ENCODE results near the gene GPLD1.
"Not testable (repeated sequence)": the region's sequence is repeated elsewhere in the genome, so short reads cannot be mapped to it uniquely, and the experiment has no call there.

Gene GPLD1

GRCh38 chr6:24513602-24514001 lies 24.2 kb upstream of the GPLD1 start:
- no peak for ATAC-seq
- no peak for TF ChIP-seq ZNF70 (CRISPR knock-in tag; IDR thresholded peaks at IDR 0.05)
- no peak for TF ChIP-seq ZC3H10 (CRISPR knock-in tag; IDR thresholded peaks at IDR 0.05)

GRCh38 chr6:24511976-24512375 lies 22.6 kb upstream of the GPLD1 start:
- not testable (repeated sequence) for ATAC-seq

GRCh38 chr6:24506814-24507520 lies 17.6 kb upstream of the GPLD1 start:
- no peak for TF ChIP-seq ZFP3 (CRISPR knock-in tag; IDR thresholded peaks at IDR 0.05)
- no peak for TF ChIP-seq PPARA (CRISPR knock-in tag; IDR thresholded peaks at IDR 0.05; ENCODE audit: borderline replicate concordance)
- no peak for TF ChIP-seq CSRNP3 (CRISPR knock-in tag; IDR thresholded peaks at IDR 0.05)
- no peak for TF ChIP-seq ARNTL (CRISPR knock-in tag; IDR thresholded peaks at IDR 0.05; ENCODE audit: borderline replicate concordance, low read depth)
- TF ChIP-seq TSHZ2 (CRISPR knock-in tag; IDR thresholded peaks at IDR 0.05), result no peak
- TF ChIP-seq ZNF565 (CRISPR knock-in tag; conservative IDR thresholded peaks at IDR 0.05; ENCODE audit: low read depth), result no peak
- no peak for TF ChIP-seq TOX (CRISPR knock-in tag; IDR thresholded peaks at IDR 0.05; ENCODE audit: borderline replicate concordance)
- TF ChIP-seq GLIS3 (CRISPR knock-in tag; IDR thresholded peaks at IDR 0.05), result no peak
- TF ChIP-seq TCF4 (CRISPR knock-in tag; IDR thresholded peaks at IDR 0.05; ENCODE audit: borderline replicate concordance), result no peak
- no peak for TF ChIP-seq ZFP30 (CRISPR knock-in tag; IDR thresholded peaks at IDR 0.05)
- no peak for TF ChIP-seq RARB (CRISPR knock-in tag; IDR thresholded peaks at IDR 0.05)
- TF ChIP-seq ESRRG (CRISPR knock-in tag; IDR thresholded peaks at IDR 0.05), result no peak
- no peak for TF ChIP-seq ISL1 (CRISPR knock-in tag; IDR thresholded peaks at IDR 0.05)
- TF ChIP-seq POU6F1 (CRISPR knock-in tag; IDR thresholded peaks at IDR 0.05; ENCODE audit: borderline replicate concordance, low read depth), result no peak
- TF ChIP-seq CREB5 (CRISPR knock-in tag; IDR thresholded peaks at IDR 0.05; ENCODE audit: low read depth), result no peak
- TF ChIP-seq PATZ1 (CRISPR knock-in tag; IDR thresholded peaks at IDR 0.05; ENCODE audit: borderline replicate concordance), result no peak
- TF ChIP-seq SNAI2 (CRISPR knock-in tag; IDR thresholded peaks at IDR 0.05), result no peak
- no peak for TF ChIP-seq ZNF8 (CRISPR knock-in tag; IDR thresholded peaks at IDR 0.05)
- TF ChIP-seq BACH2 (CRISPR knock-in tag; IDR thresholded peaks at IDR 0.05; ENCODE audit: borderline replicate concordance), result no peak
- TF ChIP-seq ZC3H10 (CRISPR knock-in tag; IDR thresholded peaks at IDR 0.05), result no peak

More at GRCh38 chr6:24506814-24507520, 17.6 kb upstream of the GPLD1 start:
- ATAC-seq, result no peak
